PC-9 (cell line): ENCODE data around the gene ZNF410.

Source experiments
- EZH2 ChIP-seq: fragments of 200-600 bp; sonication (generic); IDR thresholded peaks from 2 replicates; pipeline ENCODE4 v1.8.0; 2017; ENCODE audit warnings: antibody characterized with exemption, low read depth
- TF ChIP-seq, protein P1 (sequence below): fragments of 200-600 bp; sonication (generic); conservative IDR thresholded peaks from 2 replicates; pipeline ENCODE4 v1.6.1; 2017; ENCODE audit warnings: mixed run types, antibody characterized with exemption, mild to moderate bottlenecking, moderate library complexity

DNA sequence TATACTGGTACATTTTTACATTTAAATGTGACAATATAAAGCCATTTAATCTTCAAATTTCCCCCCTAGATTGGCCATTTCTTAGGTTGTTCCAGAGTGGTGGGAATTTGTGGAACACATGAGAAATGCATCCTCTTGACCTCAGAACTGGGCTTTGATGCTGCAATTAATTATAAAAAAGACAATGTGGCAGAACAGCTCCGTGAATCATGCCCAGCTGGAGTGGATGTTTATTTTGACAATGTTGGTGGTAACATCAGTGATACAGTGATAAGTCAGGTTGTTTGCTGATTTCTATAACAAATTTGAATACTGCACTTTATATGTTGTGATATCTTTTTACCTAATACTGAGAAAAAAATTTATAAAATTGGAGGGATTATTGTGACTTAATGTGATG lies 7.6 kb upstream of the ZNF410 start:
- TF ChIP-seq, protein P1, sequence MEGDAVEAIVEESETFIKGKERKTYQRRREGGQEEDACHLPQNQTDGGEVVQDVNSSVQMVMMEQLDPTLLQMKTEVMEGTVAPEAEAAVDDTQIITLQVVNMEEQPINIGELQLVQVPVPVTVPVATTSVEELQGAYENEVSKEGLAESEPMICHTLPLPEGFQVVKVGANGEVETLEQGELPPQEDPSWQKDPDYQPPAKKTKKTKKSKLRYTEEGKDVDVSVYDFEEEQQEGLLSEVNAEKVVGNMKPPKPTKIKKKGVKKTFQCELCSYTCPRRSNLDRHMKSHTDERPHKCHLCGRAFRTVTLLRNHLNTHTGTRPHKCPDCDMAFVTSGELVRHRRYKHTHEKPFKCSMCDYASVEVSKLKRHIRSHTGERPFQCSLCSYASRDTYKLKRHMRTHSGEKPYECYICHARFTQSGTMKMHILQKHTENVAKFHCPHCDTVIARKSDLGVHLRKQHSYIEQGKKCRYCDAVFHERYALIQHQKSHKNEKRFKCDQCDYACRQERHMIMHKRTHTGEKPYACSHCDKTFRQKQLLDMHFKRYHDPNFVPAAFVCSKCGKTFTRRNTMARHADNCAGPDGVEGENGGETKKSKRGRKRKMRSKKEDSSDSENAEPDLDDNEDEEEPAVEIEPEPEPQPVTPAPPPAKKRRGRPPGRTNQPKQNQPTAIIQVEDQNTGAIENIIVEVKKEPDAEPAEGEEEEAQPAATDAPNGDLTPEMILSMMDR: no peak
- TF ChIP-seq EZH2: no peak
